ENCODE data around the gene HSPA4. TPM values are rescaled to one million over a fixed set of nuclear protein-coding genes. Genes with fewer than 3 reads are reported as not detected.

Gene HSPA4
- total and polyA plus RNA-seq, 2 experiments from 2014 or later = 57.1 to 79.7 TPM

DNA sequence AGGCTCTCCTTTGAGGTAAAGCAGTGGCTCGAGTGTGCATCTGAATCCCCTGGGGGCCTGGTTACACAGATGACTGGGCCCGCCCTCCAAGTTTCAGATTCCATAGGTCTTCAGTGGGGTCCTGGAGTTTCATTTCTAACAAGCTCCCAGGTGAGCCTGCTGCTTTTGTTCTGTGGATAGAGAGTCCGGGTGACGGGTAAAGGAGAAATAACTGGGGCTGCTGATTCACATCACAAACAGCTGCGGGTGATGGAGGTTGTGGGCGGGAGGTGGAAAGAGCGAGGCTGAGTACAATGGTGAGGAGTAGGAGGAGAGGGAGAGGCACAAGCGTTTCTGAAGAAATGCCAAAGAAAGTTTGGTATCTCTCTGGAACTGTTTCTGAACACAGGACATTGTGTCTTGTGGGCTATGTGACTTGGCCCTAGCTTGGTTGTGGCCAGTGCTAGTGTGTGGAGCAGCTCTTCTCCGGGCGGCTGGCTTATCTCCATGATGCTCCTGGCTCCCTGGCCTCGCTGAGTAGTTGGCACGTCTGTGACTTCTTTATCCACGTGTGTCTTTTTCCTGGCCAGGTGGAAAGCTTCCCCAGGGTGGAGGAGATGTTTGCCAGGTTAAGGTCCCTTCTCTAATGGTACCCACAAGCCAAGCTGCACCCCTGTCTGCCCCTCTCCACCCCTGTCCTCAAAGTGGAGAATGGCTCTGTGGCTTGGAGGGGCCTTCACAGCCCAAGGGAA, 61.7 kb downstream of the HSPA4 start:
- H3K27ac ChIP-seq = no peak overlapping the region
- H3K9me3 ChIP-seq (ENCODE audit: low read depth) = no peaks in the 10 kb centered on the region
- no peaks in the 10 kb centered on the region for H3K4me1 ChIP-seq (ENCODE audit: low read depth)
- H3K36me3 ChIP-seq = no peaks in the 10 kb centered on the region
- no peak overlapping the region for H3K4me3 ChIP-seq
- no peak for TF ChIP-seq CTCF (IDR thresholded peaks at IDR 0.05; ENCODE audit: low read depth, low read length)
- H3K27me3 ChIP-seq = no peaks in the 10 kb centered on the region
- peak in 1 of 2 donors; percentile 54 for DNase-seq (ENCODE audit: low read depth in 1 of 2, low spot score in 1 of 2)

GRCh38 chr5:133114166-133114932, 62.5 kb downstream of the HSPA4 start:
- H3K4me3 ChIP-seq = no peak overlapping the region
- no peaks in the 10 kb centered on the region for H3K4me1 ChIP-seq (ENCODE audit: low read depth)
- no peak for TF ChIP-seq CTCF (IDR thresholded peaks at IDR 0.05; ENCODE audit: low read depth, low read length)

DNA sequence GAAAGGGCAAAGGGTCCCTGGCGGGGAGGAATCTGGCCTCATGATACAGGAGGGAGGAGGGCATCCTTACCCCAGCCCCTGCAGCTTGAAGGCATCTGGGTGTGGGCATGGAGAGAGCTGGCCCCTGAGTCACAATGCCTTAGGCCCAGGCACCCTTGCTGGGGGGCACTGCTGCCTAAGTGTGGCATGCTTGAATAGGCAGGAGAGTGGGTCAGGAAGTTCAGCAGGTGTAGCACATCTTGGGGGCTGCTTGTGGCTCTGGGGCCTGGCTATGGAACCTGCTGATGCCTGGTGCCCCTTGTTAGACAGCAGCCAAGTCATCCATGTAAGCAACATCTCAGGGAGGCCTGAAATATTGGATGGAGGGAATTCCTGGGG, 63.1 kb downstream of the HSPA4 start:
- TF ChIP-seq CTCF (IDR thresholded peaks at IDR 0.05; ENCODE audit: low read depth, low read length) = no peak
- no peaks in the 10 kb centered on the region for H3K9me3 ChIP-seq (ENCODE audit: low read depth)
- no peak for DNase-seq (ENCODE audit: low read depth in 1 of 2, low spot score in 1 of 2)
- H3K36me3 ChIP-seq = no peaks in the 10 kb centered on the region
- no peaks in the 10 kb centered on the region for H3K4me1 ChIP-seq (ENCODE audit: low read depth)
- H3K27me3 ChIP-seq = no peaks in the 10 kb centered on the region
- H3K4me3 ChIP-seq = no peak overlapping the region
- no peak overlapping the region for H3K27ac ChIP-seq

More at GRCh38 chr5:133114166-133114932, 62.5 kb downstream of the HSPA4 start:
- no peak for DNase-seq (ENCODE audit: low read depth in 1 of 2, low spot score in 1 of 2)
- H3K27ac ChIP-seq = no peak overlapping the region
- no peaks in the 10 kb centered on the region for H3K27me3 ChIP-seq
- H3K36me3 ChIP-seq = no peaks in the 10 kb centered on the region
- no peaks in the 10 kb centered on the region for H3K9me3 ChIP-seq (ENCODE audit: low read depth)

GRCh38 chr5:133116601-133117000, 64.8 kb downstream of the HSPA4 start:
- Histone ChIP-seq H3K27me3 (no peaks in the 10 kb centered on the region), H3K4me1 (ENCODE audit: low read depth) (no peaks in the 10 kb centered on the region), H3K9me3 (ENCODE audit: low read depth) (no peaks in the 10 kb centered on the region), H3K4me3 (no peak overlapping the region), H3K36me3 (no peaks in the 10 kb centered on the region), H3K27ac (no peak overlapping the region)
- no peak for DNase-seq (ENCODE audit: low read depth in 1 of 2, low spot score in 1 of 2)
- TF ChIP-seq CTCF (IDR thresholded peaks at IDR 0.05; ENCODE audit: low read depth, low read length) = no peak

DNA sequence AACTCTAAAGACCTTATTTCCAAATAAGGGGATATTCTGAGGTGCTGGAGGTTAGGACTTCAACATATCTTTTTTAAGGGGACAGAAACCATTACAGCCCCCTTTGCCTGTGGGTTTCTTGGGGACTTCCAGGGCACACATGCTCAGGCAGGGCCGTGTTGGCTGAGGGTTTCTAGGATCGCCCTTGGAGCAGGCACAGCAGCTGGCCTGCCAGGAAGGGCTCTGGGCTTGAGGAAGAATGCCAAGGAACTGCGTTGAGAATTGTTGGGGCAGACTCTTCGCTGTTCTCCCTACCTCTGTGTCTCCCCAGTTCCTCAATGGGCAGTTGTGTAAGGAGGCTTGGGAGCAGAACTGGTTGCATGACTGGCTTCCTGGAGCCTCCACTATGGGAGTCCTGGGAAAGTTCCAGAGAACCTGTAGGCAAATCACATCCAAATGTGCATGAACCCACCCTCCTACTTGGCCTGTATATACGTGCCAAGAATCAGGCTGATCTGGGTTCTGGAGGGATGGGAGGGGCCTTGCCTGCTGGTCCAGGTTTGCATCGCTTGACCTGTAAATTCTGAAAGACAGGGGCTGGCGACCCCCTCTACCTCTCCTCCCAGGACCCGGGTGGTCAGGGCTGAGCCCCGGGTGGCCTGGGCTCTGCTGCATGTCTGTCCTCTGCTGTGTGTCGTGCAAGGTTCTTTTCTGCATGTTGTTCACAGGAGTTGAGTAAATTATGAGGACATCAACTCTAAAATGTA, 65.5 kb downstream of the HSPA4 start:
- H3K4me1 ChIP-seq (ENCODE audit: low read depth) = no peaks in the 10 kb centered on the region
- H3K27ac ChIP-seq = no peak overlapping the region

More for the DNA sequence above, 65.5 kb downstream of the HSPA4 start:
- H3K9me3 ChIP-seq (ENCODE audit: low read depth) = no peaks in the 10 kb centered on the region
- DNase-seq (ENCODE audit: low read depth in 1 of 2, low spot score in 1 of 2) = no peak
- TF ChIP-seq CTCF (IDR thresholded peaks at IDR 0.05; ENCODE audit: low read depth, low read length) = no peak
- no peaks in the 10 kb centered on the region for H3K36me3 ChIP-seq
- H3K27me3 ChIP-seq = no peaks in the 10 kb centered on the region
- no peak overlapping the region for H3K4me3 ChIP-seq

All from cardiac muscle cell (in vitro differentiated cells and primary cell).